CD1c-positive myeloid dendritic cell (primary cell): Measurements from ENCODE around the gene SSC5D.

Source experiments
- DNase-seq: peaks from one replicate; pipeline ENCODE4 v3.0.0-alpha.2; 2016; ENCODE audit errors: extremely low spot score

SSC5D gene

DNA sequence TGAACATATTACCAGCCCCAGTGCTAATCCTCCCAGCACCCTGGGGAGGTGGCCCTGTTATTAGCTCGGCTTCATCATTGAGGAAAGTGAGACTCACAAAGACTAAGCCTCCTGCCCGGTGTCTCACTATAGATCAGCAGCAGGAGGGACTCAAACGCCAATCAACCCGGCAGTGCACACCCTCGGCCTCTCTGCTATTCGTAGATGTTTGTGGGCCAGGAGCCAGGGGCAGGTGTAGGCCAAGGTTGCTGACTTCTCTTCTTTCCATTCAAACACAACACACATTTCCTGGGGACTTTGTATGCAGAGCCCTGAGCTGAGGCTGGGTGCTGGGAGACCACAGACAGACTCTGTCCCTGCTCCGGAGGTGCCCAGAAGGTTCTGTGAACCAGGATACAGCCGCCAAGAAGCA is 66.5 kb downstream of the SSC5D start:
- DNase-seq, result no peak

DNA sequence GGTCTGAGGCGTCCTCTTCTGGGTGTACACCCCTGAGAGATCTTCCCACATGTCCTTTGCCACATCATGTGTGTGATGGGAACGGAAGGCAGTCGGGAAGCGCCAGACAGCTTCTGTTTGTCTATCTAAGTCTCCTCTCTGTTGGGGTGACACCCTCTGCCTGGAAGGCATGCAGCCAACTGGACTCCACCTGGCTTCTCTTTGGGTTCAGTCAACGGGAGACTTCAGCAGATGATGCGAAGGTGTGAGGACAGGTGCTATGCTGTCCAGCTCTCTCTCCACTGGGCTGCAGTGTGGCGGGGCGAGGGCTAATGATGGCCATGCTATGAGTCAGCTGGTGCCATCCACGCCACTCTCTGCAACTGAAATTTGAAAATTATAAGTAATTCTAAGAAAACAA is 71.4 kb downstream of the SSC5D start:
- DNase-seq, result no peak

DNA sequence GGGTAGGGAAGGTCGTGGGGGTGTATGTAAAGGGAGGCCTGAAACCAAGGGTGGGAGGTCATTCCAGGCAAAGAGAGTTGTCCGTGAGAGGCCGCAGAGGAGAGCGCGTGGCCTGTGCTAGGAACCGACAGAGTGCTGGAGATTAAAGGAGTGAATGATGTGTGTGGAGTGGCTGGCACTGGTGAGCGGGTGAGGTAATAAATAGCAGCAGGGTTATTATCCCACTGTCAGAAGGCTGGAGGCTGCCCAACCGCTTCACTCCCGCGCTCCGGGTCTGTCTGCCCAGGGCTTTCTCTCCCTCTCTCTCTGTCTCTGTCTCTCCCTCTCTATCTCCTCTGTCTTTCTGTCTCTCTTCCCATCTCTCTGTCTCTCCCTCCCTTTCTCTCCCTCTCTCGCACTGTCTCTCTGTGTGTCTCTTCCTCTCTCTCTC is 75.0 kb downstream of the SSC5D start:
- no peak for DNase-seq

- DNase-seq, result no peak
Measured at GRCh38 chr19:55566823-55567222, 78.6 kb downstream of the SSC5D start.

GRCh38 chr19:55567708-55568328 is 79.6 kb downstream of the SSC5D start:
- no peak for DNase-seq
